HG02610 (cell line): ENCODE measurements around the gene KPNA6.

Source experiments
- ATAC-seq: cut with Tn5 transposase; IDR thresholded peaks from one replicate; pipeline ENCODE4 v1.9.1; 2021; ENCODE audit warnings: mild to moderate bottlenecking, moderate library complexity; ENCODE audit not compliant: unreplicated experiment

KPNA6 gene

GRCh38 chr1:32186077-32186476 lies 78.2 kb downstream of the KPNA6 start:
- no peak for ATAC-seq

GRCh38 chr1:32186491-32186890 lies 78.6 kb downstream of the KPNA6 start:
- ATAC-seq: no peak

GRCh38 chr1:32187850-32188249 lies 80.0 kb downstream of the KPNA6 start:
- no peak for ATAC-seq

GRCh38 chr1:32192220-32192948 lies 84.5 kb downstream of the KPNA6 start:
- ATAC-seq: no peak

GRCh38 chr1:32194984-32195383 lies 87.1 kb downstream of the KPNA6 start:
- no peak for ATAC-seq

GRCh38 chr1:32195531-32195930 lies 87.7 kb downstream of the KPNA6 start:
- ATAC-seq: no peak

GRCh38 chr1:32195972-32196823 lies 88.3 kb downstream of the KPNA6 start:
- no peak for ATAC-seq

- no peak for ATAC-seq
Observed at GRCh38 chr1:32197074-32197473, 89.2 kb downstream of the KPNA6 start.

GRCh38 chr1:32197837-32198236 lies 90.0 kb downstream of the KPNA6 start:
- no peak for ATAC-seq

GRCh38 chr1:32198237-32199042 lies 90.6 kb downstream of the KPNA6 start:
- no peak for ATAC-seq

GRCh38 chr1:32199043-32199716 lies 91.3 kb downstream of the KPNA6 start:
- ATAC-seq: no peak

- ATAC-seq: no peak
Observed at GRCh38 chr1:32199717-32200072, 91.8 kb downstream of the KPNA6 start.

- no peak for ATAC-seq
Observed at GRCh38 chr1:32200226-32201010, 92.6 kb downstream of the KPNA6 start, which contains the start of gene CCDC28B. Gene CCDC28B, plus strand, starts transcription at chr1:32200595. Its CDS starts 1,341 bp downstream, at chr1:32201936.

GRCh38 chr1:32201011-32201855 lies 93.4 kb downstream of the KPNA6 start:
- peak; percentile 30 for ATAC-seq

GRCh38 chr1:32204943-32205361 lies 97.1 kb downstream of the KPNA6 start:
- no peak for ATAC-seq

GRCh38 chr1:32205401-32206370 lies 97.8 kb downstream of the KPNA6 start, which contains the start of gene IQCC:
Gene IQCC, plus strand, starts transcription at chr1:32205671. Its CDS starts 11 bp downstream, at chr1:32205682.
- ATAC-seq: peak; percentile 38

GRCh38 chr1:32208469-32208868 lies 100.6 kb downstream of the KPNA6 start:
- ATAC-seq: no peak

GRCh38 chr1:32208891-32209328 lies 101.1 kb downstream of the KPNA6 start, which contains the start of gene DCDC2B:
Gene DCDC2B, plus strand, starts transcription at chr1:32209089. Its CDS starts 5 bp downstream, at chr1:32209094.
- ATAC-seq: no peak
